Fibroblast of lung (primary cell): ENCODE measurements around the gene ETS1.

ENCODE experiments used
- EZH2 ChIP-seq: IDR thresholded peaks from 2 replicates; pipeline ENCODE4 v1.5.1; 2012; ENCODE audit warnings: low read length, control low read depth, mild to moderate bottlenecking; ENCODE audit errors: missing control alignments
- TF ChIP-seq, protein P1 (sequence below), 2 donors: IDR thresholded peaks in 1 of 2; conservative IDR thresholded peaks in 1 of 2; 1 replicate in 1 of 2; 2 replicates in 1 of 2; pipeline ENCODE4 v1.5.1; 2011 to 2012; ENCODE audit warnings: low read length in 2 of 2, control low read depth in 1 of 2, inconsistent platforms in 1 of 2, low read depth in 1 of 2, mild to moderate bottlenecking in 1 of 2

DNA sequence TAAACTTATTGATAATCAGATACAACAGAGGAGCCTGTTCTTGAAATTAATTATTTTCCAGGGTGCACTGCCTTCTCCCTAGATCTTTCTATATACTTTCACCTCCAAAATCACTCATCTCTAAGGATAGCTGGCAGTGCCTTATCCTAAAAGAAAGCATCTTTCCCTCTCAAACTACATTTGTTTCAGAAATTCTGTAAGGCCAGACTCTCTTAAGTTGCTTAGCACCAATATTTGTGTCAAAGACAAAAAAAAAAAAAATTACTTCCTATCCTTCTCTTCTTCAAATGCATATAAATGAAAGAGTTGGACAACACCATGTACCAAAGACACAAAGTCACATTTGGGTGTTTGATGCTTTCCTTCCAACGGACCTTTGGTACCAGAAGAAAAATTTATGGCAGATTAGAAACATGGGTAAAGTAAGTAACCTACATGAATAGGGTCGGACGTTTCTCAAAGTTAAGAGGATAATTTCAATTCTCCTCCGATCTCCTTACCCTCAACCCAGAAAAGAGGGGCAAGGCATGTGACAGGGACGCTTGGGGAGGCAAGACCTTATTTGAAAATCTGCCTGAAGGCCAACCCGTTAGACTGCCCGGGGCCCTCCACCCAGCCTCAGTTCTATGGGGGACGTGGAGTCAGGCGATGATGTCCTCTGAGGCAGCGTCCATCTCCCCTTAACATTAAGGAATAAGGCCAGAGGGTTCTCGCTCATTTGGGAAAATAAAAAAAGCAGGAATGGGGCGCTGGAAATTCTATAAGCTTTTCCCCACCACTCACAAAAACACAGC is 66.3 kb downstream of the ETS1 start:
- TF ChIP-seq, protein P1, sequence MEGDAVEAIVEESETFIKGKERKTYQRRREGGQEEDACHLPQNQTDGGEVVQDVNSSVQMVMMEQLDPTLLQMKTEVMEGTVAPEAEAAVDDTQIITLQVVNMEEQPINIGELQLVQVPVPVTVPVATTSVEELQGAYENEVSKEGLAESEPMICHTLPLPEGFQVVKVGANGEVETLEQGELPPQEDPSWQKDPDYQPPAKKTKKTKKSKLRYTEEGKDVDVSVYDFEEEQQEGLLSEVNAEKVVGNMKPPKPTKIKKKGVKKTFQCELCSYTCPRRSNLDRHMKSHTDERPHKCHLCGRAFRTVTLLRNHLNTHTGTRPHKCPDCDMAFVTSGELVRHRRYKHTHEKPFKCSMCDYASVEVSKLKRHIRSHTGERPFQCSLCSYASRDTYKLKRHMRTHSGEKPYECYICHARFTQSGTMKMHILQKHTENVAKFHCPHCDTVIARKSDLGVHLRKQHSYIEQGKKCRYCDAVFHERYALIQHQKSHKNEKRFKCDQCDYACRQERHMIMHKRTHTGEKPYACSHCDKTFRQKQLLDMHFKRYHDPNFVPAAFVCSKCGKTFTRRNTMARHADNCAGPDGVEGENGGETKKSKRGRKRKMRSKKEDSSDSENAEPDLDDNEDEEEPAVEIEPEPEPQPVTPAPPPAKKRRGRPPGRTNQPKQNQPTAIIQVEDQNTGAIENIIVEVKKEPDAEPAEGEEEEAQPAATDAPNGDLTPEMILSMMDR (conservative IDR thresholded peaks at IDR 0.05 in 1 of 2, IDR thresholded peaks at IDR 0.05 in 1 of 2; ENCODE audit: low read depth in 1 of 2, low read length in 2 of 2) = no peak
- TF ChIP-seq EZH2 = no peak
